GM12872 (cell line): ENCODE results near the gene ABCA1.

Source experiments
- TF ChIP-seq, protein P1 (sequence below): IDR thresholded peaks from 3 replicates; pipeline ENCODE4 v1.5.1; 2011; ENCODE audit warnings: low read depth, mild to moderate bottlenecking, low read length, moderate library complexity; ENCODE audit not compliant: insufficient read depth

The ABCA1 gene

GRCh38 chr9:104970271-104970987, 42.5 kb upstream of the ABCA1 start:
- TF ChIP-seq, protein P1, sequence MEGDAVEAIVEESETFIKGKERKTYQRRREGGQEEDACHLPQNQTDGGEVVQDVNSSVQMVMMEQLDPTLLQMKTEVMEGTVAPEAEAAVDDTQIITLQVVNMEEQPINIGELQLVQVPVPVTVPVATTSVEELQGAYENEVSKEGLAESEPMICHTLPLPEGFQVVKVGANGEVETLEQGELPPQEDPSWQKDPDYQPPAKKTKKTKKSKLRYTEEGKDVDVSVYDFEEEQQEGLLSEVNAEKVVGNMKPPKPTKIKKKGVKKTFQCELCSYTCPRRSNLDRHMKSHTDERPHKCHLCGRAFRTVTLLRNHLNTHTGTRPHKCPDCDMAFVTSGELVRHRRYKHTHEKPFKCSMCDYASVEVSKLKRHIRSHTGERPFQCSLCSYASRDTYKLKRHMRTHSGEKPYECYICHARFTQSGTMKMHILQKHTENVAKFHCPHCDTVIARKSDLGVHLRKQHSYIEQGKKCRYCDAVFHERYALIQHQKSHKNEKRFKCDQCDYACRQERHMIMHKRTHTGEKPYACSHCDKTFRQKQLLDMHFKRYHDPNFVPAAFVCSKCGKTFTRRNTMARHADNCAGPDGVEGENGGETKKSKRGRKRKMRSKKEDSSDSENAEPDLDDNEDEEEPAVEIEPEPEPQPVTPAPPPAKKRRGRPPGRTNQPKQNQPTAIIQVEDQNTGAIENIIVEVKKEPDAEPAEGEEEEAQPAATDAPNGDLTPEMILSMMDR: no peak

DNA sequence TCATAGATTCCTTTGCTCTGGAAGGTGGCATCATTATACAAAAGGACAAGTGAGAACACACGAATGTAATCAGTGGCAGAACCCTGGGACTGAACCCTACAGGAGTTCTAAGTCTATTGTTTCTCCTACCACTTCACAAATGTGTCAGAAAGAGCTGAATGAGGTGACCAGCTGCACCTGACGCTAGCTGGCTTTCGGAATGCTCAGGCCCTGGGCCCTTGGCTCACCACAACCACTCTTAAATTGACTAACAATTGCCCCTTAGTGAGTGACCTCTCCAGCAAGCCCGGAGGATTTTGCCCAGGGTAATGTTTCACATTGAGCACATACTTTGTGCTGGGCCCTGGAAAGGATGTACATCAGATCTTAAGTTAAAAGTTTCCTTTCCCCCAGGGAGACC, 41.2 kb upstream of the ABCA1 start:
- TF ChIP-seq, protein P1: no peak

DNA sequence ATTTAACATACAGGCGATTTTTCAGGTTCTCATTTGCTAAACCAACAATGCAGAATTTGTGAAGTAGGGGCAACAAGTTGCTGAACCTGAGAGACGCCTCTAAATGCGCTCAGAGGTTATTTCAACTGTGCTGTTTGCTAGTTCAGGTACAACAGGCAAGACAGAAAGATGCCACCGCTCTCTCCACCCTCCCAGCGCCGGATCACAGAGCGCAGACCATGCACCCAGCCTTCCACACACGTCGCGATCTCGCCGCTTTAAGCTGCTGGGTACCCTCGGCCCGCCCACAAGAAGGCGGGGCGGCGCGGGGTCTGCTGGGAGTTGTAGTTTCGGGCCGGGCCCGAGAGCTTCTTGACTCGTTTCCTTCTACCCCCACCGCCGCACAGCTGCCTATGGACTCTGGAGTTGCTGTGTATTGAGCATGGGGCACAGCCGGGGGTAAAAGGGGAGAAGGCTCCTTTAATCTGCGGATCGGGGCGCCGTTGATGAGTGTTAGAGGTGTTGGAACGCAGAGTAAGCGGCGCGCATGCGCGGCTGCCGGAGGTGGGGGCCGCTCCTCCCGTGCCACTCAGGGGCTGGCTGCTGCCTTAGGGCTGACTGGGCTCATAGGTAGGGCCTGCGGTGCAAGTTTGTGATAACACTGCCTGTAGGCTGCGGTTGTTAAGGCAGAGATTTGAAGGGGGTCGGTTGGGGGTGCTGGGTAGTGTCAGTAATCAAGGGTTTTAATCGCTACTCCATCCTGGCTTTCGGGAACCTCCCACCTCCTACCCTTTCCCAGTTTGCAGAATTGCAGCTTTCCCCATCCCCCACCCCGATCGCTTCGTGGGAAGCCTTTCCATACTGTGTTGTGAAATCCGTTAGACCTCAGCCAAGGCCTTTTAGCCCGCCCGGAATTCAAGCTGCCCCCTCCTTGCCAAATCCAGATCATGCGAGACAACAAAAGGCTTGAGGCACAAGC, 40.3 kb upstream of the ABCA1 start:
- TF ChIP-seq, protein P1: no peak

DNA sequence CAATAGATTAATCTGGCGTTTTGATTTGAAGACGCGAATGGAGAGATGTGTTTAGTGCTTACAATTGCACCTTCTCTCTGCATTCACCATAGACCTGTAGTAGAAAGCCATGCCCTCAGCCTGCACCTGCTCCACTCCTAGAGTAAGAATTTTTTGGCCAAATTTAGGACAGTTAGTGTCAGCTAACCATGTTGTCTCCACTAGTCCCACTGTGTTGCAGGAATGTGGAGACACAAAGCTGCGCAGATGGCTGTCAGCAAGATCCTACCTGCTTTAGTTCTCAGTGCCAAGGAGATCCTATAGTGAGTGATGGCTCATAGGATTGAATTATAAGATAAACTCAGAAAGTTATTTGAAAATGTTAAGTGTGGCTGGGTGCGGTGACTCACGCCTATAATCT, 35.1 kb upstream of the ABCA1 start:
- TF ChIP-seq, protein P1: no peak

- TF ChIP-seq, protein P1: no peak
Measured at GRCh38 chr9:104961701-104962359, 33.9 kb upstream of the ABCA1 start.

- TF ChIP-seq, protein P1: no peak
Measured at GRCh38 chr9:104961238-104961637, 33.3 kb upstream of the ABCA1 start.

DNA sequence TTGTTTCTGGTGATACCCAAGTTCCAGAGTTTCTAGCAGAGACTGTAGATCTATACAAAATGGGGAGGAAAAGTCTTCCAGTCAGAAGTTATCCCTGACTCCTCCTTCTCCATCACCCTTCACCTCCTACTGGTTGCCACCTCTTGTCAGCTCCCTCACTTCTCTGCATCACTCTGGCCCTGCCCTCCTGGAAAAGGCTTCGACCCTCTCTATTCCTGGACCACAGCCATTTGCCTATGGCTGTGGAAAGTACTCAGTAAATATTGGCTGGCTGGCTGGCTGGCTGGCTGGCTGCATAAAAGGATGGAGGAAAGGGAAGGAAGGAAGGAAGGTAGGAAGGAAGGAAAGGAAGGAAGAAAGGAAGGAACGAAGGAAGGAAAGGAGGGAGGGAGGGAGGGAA, 32.7 kb upstream of the ABCA1 start:
- TF ChIP-seq, protein P1: no peak
